ENCODE results near the gene SH2B2.

The SH2B2 gene

GRCh38 chr7:102286237-102287110, at the start of gene SH2B2:
SH2B2 (plus strand) TSS chr7:102286868; CDS start chr7:102300551, 13,683 bp downstream.
- H3K27ac ChIP-seq = peak within 1 kb of the TSS; percentile 65
- TF ChIP-seq ZFX (IDR thresholded peaks at IDR 0.05) = peak; percentile 45; the same call in 1 of the 2 replicates
- TF ChIP-seq CTCF (conservative IDR thresholded peaks at IDR 0.05) = no peak

GRCh38 chr7:102239206-102239820, 47.4 kb upstream of the SH2B2 start:
- TF ChIP-seq ZFX (IDR thresholded peaks at IDR 0.05) = no peak
- TF ChIP-seq CTCF (conservative IDR thresholded peaks at IDR 0.05) = no peak
- no peak overlapping the region for H3K27ac ChIP-seq

- H3K27ac ChIP-seq = no peak overlapping the region
- TF ChIP-seq ZFX (IDR thresholded peaks at IDR 0.05) = no peak
- no peak for TF ChIP-seq CTCF (conservative IDR thresholded peaks at IDR 0.05)
These were observed 45.2 kb upstream of the SH2B2 start for GRCh38 chr7:102241431-102241830.

- TF ChIP-seq ZFX (IDR thresholded peaks at IDR 0.05) = no peak
- no peak for TF ChIP-seq CTCF (conservative IDR thresholded peaks at IDR 0.05)
- H3K27ac ChIP-seq = peak overlapping the region; percentile 5; the same call in 1 of the 2 replicates
These were observed 42.1 kb upstream of the SH2B2 start for GRCh38 chr7:102244601-102245000.

- TF ChIP-seq ZFX (IDR thresholded peaks at IDR 0.05) (no peak), CTCF (conservative IDR thresholded peaks at IDR 0.05) (no peak)
These were observed 38.6 kb upstream of the SH2B2 start for GRCh38 chr7:102248081-102248455.

GRCh38 chr7:102248456-102249395, 37.9 kb upstream of the SH2B2 start:
- no peak for TF ChIP-seq CTCF (conservative IDR thresholded peaks at IDR 0.05)
- TF ChIP-seq ZFX (IDR thresholded peaks at IDR 0.05) = no peak
- H3K27ac ChIP-seq = no peak overlapping the region

More at GRCh38 chr7:102248081-102248455, 38.6 kb upstream of the SH2B2 start:
- H3K27ac ChIP-seq = no peak overlapping the region

Measured in C4-2B (cell line).